ENCODE measurements around the gene SLC2A6. TPM values are rescaled to one million over a fixed set of nuclear protein-coding genes. Genes with fewer than 3 reads are reported as not detected.

The SLC2A6 gene
- total RNA-seq, 2 donors from 2014 or later = 4.6 to 8.8 TPM

GRCh38 chr9:133429214-133429613 lies 49.7 kb downstream of the SLC2A6 start:
- ATAC-seq (ENCODE audit: insufficient number of reproducible peaks, low FRiP score, low read depth) = no peak

DNA sequence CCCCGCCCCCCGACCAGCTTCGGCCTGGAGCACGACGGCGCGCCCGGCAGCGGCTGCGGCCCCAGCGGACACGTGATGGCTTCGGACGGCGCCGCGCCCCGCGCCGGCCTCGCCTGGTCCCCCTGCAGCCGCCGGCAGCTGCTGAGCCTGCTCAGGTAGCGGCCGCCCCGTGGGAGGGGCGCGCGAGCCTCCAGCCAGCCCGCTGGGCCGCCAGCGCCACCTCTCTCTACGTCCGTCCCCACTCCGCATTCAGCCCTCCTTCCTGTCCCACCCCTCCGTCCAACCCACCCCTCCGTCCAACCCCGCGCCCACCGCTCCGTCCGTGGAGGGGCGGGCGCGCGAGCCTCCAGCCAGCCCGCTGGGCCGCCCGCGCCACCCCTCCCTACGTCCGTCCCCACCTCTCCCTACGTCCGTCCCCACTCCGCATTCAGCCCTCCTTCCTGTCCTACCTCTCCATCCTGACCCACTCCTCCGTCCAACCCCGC lies 50.2 kb downstream of the SLC2A6 start:
- Histone ChIP-seq H3K4me3 (peak overlapping the region; percentile 41), H3K36me3 (no peaks in the 10 kb centered on the region), H3K9me3 (no peaks in the 10 kb centered on the region), H3K4me1 (ENCODE audit: control insufficient read depth in 1 of 2, low read depth in 2 of 2) (no peaks in the 10 kb centered on the region), H3K27me3 (replicated peaks; ENCODE audit: insufficient read depth) (no peaks in the 10 kb centered on the region), H3K27ac (no peak overlapping the region)
- ATAC-seq (ENCODE audit: insufficient number of reproducible peaks, low FRiP score, low read depth) (no peak), DNase-seq (ENCODE audit: low spot score) (no peak)
- TF ChIP-seq CTCF (IDR thresholded peaks at IDR 0.05) = no peak

More at GRCh38 chr9:133429214-133429613, 49.7 kb downstream of the SLC2A6 start:
- no peak overlapping the region for H3K4me3 ChIP-seq
- DNase-seq (ENCODE audit: low spot score) = no peak
- no peaks in the 10 kb centered on the region for H3K9me3 ChIP-seq
- H3K4me1 ChIP-seq (ENCODE audit: control insufficient read depth in 1 of 2, low read depth in 2 of 2) = no peaks in the 10 kb centered on the region
- no peak for TF ChIP-seq CTCF (IDR thresholded peaks at IDR 0.05)
- H3K27me3 ChIP-seq (replicated peaks; ENCODE audit: insufficient read depth) = no peaks in the 10 kb centered on the region
- H3K27ac ChIP-seq = no peak overlapping the region
- no peaks in the 10 kb centered on the region for H3K36me3 ChIP-seq

DNA sequence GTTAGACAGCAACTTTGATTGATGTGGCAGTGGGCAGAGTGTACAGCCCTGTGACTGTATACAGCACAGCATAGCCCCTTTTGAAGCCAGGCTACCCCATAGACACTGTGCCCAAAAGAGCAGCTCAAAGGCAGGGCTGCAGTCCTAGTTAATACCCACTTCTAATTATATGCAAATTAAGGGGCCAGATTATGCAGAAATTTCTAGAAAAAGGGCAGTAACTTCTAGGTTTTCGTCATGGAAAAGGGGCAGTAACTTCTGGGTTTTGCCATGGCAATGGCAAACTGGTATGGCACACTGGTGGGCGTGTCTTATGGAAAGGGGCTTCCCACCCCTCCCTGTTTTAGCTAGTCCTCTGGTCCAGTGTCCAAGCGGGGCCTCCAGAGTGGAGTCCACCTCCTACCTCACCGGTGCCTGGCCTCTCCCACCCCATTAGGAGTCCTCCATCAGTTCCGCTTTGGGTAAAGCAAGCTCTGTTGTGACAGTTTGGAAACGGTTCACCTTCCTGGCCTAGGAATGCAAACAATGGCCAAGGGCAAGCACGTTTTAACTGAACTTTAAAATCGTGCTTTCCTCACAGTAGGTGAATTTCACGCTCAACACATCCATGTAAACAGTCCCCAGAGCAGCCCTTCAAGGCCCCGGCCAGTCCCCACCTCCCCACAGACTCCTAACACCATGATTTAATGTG lies 51.1 kb downstream of the SLC2A6 start:
- H3K27ac ChIP-seq = no peak overlapping the region
- no peak for TF ChIP-seq CTCF (IDR thresholded peaks at IDR 0.05)
- H3K4me3 ChIP-seq = no peak overlapping the region
- DNase-seq (ENCODE audit: low spot score) = no peak
- no peaks in the 10 kb centered on the region for H3K27me3 ChIP-seq (replicated peaks; ENCODE audit: insufficient read depth)
- no peaks in the 10 kb centered on the region for H3K9me3 ChIP-seq
- H3K36me3 ChIP-seq = no peaks in the 10 kb centered on the region
- H3K4me1 ChIP-seq (ENCODE audit: control insufficient read depth in 1 of 2, low read depth in 2 of 2) = no peaks in the 10 kb centered on the region
- ATAC-seq (ENCODE audit: insufficient number of reproducible peaks, low FRiP score, low read depth) = no peak

DNA sequence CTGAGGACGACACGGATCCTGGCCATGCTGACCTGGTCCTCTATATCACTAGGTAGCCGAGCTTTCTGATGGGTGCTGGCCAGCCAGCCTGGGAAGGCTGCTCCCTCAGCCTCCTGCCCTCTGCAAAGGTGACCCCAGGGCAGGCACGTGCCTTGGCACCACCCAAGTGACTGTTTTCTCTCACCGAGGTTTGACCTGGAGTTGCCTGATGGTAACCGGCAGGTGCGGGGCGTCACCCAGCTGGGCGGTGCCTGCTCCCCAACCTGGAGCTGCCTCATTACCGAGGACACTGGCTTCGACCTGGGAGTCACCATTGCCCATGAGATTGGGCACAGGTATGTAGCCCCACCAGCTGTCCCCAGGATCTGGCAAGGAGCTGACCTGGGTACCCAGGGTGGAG lies 52.9 kb downstream of the SLC2A6 start:
- H3K4me1 ChIP-seq (ENCODE audit: control insufficient read depth in 1 of 2, low read depth in 2 of 2) = no peaks in the 10 kb centered on the region
- H3K27ac ChIP-seq = no peak overlapping the region
- DNase-seq (ENCODE audit: low spot score) (no peak), ATAC-seq (ENCODE audit: insufficient number of reproducible peaks, low FRiP score, low read depth) (no peak)
- no peaks in the 10 kb centered on the region for H3K36me3 ChIP-seq
- no peak for TF ChIP-seq CTCF (IDR thresholded peaks at IDR 0.05)
- H3K27me3 ChIP-seq (replicated peaks; ENCODE audit: insufficient read depth) = no peaks in the 10 kb centered on the region
- no peak overlapping the region for H3K4me3 ChIP-seq
- no peaks in the 10 kb centered on the region for H3K9me3 ChIP-seq

GRCh38 chr9:133425049-133425632 lies 53.8 kb downstream of the SLC2A6 start:
- ATAC-seq (ENCODE audit: insufficient number of reproducible peaks, low FRiP score, low read depth) (no peak), DNase-seq (ENCODE audit: low spot score) (no peak)
- H3K27me3 ChIP-seq (replicated peaks; ENCODE audit: insufficient read depth) = no peaks in the 10 kb centered on the region
- no peak overlapping the region for H3K27ac ChIP-seq
- no peak overlapping the region for H3K4me3 ChIP-seq
- no peaks in the 10 kb centered on the region for H3K9me3 ChIP-seq
- no peaks in the 10 kb centered on the region for H3K4me1 ChIP-seq (ENCODE audit: control insufficient read depth in 1 of 2, low read depth in 2 of 2)
- no peaks in the 10 kb centered on the region for H3K36me3 ChIP-seq
- no peak for TF ChIP-seq CTCF (IDR thresholded peaks at IDR 0.05)

Measured in thoracic aorta (tissue), 2 donors.